NCI-H524 treated with DMSO at 0.1 percent for 48 hours (cell line): ENCODE results near the gene MYO10.
A peak's percentile ranks its signal among the peaks of the same experiment; 100 is the strongest.
"Not testable (repeated sequence)": the region's sequence is repeated elsewhere in the genome, so short reads cannot be mapped to it uniquely, and the experiment has no call there.

Source experiments
- DNase-seq: peaks from one replicate; lab custom pipeline; 2025; lab: John Stamatoyannopoulos, UW

The MYO10 gene

GRCh38 chr5:16862777-16863176, 73.3 kb downstream of the MYO10 start:
- no peak for DNase-seq

- DNase-seq = no peak
Measured at GRCh38 chr5:16859346-16859745, 76.7 kb downstream of the MYO10 start.

- DNase-seq = no peak
Measured at GRCh38 chr5:16858151-16858550, 77.9 kb downstream of the MYO10 start.

GRCh38 chr5:16857635-16858034, 78.5 kb downstream of the MYO10 start:
- DNase-seq = no peak

GRCh38 chr5:16856531-16856930, 79.6 kb downstream of the MYO10 start:
- peak; percentile 85 for DNase-seq

- no peak for DNase-seq
Measured at GRCh38 chr5:16855898-16856297, 80.2 kb downstream of the MYO10 start.

- DNase-seq = peak; percentile 99
Measured at GRCh38 chr5:16855485-16855884, 80.6 kb downstream of the MYO10 start.

- no peak for DNase-seq
Measured at GRCh38 chr5:16854351-16854750, 81.7 kb downstream of the MYO10 start.

GRCh38 chr5:16853518-16853917, 82.6 kb downstream of the MYO10 start:
- DNase-seq = peak; percentile 72

GRCh38 chr5:16852251-16853005, 83.7 kb downstream of the MYO10 start:
- no peak for DNase-seq

GRCh38 chr5:16849775-16850174, 86.3 kb downstream of the MYO10 start:
- DNase-seq = no peak

- DNase-seq = no peak
Measured at GRCh38 chr5:16849181-16849580, 86.9 kb downstream of the MYO10 start.

- no peak for DNase-seq
Measured at GRCh38 chr5:16844952-16845351, 91.1 kb downstream of the MYO10 start.

- DNase-seq = no peak
Measured at GRCh38 chr5:16842896-16843295, 93.2 kb downstream of the MYO10 start.

GRCh38 chr5:16841416-16841815, 94.7 kb downstream of the MYO10 start:
- no peak for DNase-seq

- DNase-seq = no peak
Measured at GRCh38 chr5:16837305-16837704, 98.8 kb downstream of the MYO10 start.

- no peak for DNase-seq
Measured at GRCh38 chr5:16834029-16834428, 102.1 kb downstream of the MYO10 start.

- not testable (repeated sequence) for DNase-seq
Measured at GRCh38 chr5:16831326-16831725, 104.8 kb downstream of the MYO10 start.

GRCh38 chr5:16827755-16828154, 108.3 kb downstream of the MYO10 start:
- no peak for DNase-seq

- DNase-seq = no peak
Measured at GRCh38 chr5:16826379-16827125, 109.5 kb downstream of the MYO10 start.

GRCh38 chr5:16819522-16820167, 116.4 kb downstream of the MYO10 start:
- no peak for DNase-seq

GRCh38 chr5:16815432-16815831, 120.7 kb downstream of the MYO10 start:
- no peak for DNase-seq

GRCh38 chr5:16812911-16813310, 123.2 kb downstream of the MYO10 start:
- DNase-seq = no peak
